Small intestine (tissue), 7 donors: ENCODE results near the gene RAB40C. TPM values are rescaled to one million over a fixed set of nuclear protein-coding genes. Genes with fewer than 3 reads are reported as not detected.

Experiments used
- DNase-seq, 2 donors: peaks; one replicate each; pipeline versions ENCODE4 v3.0.0 to v3.0.0-alpha.2; 2013
- FAIRE-seq: peaks from 2 replicates; lab custom pipeline; 2012; peaks lifted over from hg19 to GRCh38; lab: Jason Lieb, UNC
- H3K27ac ChIP-seq, 3 donors: one replicate each; pipeline ENCODE4 v1.5.1; 2013; ENCODE audit warnings: low read length in 2 of 3, mild to moderate bottlenecking in 2 of 3, control low read depth in 1 of 3, inconsistent platforms in 1 of 3, low read depth in 1 of 3, moderate library complexity in 1 of 3
- H3K27me3 ChIP-seq, 3 donors: one replicate each; pipeline ENCODE4 v1.6.1; 2013; ENCODE audit warnings: low read length in 3 of 3, inconsistent platforms in 1 of 3; ENCODE audit not compliant: control insufficient read depth in 3 of 3, insufficient read depth in 3 of 3
- H3K36me3 ChIP-seq, 3 donors: one replicate each; pipeline ENCODE4 v1.6.1; 2013; ENCODE audit warnings: low read length in 3 of 3, inconsistent platforms in 1 of 3, low read depth in 1 of 3, mild to moderate bottlenecking in 1 of 3, moderate library complexity in 1 of 3; ENCODE audit not compliant: control insufficient read depth in 3 of 3, insufficient read depth in 2 of 3
- H3K4me1 ChIP-seq, 3 donors: one replicate each; pipeline ENCODE4 v1.6.1; 2013; ENCODE audit warnings: low read length in 2 of 3, inconsistent platforms in 1 of 3, low read depth in 1 of 3, mild to moderate bottlenecking in 1 of 3, moderate library complexity in 1 of 3; ENCODE audit not compliant: control insufficient read depth in 3 of 3, insufficient read depth in 2 of 3
- H3K4me3 ChIP-seq, 3 donors: one replicate each; pipeline ENCODE4 v1.5.1; 2013; ENCODE audit warnings: low read length in 3 of 3, control low read depth in 1 of 3, inconsistent platforms in 1 of 3, low read depth in 1 of 3, mild to moderate bottlenecking in 1 of 3, moderate library complexity in 1 of 3
- H3K9me3 ChIP-seq, 2 donors: one replicate each; pipeline ENCODE4 v1.6.1; 2013; ENCODE audit warnings: low read depth in 1 of 2, low read length in 1 of 2; ENCODE audit not compliant: control insufficient read depth in 2 of 2, insufficient read depth in 1 of 2
- WGBS, 3 donors: extraction: QIAGEN DNeasy Blood & Tissue Kit; methylation state at CpG; one replicate each; pipeline ENCODE4 v1.1.7; 2013; 5-methylcytosine and 5-hydroxymethylcytosine counted together
- polyA plus RNA-seq, 4 donors: library from polyadenylated mRNA; stranded (reverse) in 3 of 4; unstranded in 1 of 4; fragments of 200-250 nt in 3 of 4; fragments of 120-200 nt in 1 of 4; gene quantifications; one replicate each; pipeline versions ENCODE4 v1.2.1 to v1.2.3, GENCODE V29; 2013
- donor health status: healthy with polysubstance abuse.
- donor health status: control.
- donor health status: control.
- donor health status: Bipolar disorder and iron deficiency.
- donor health status: healthy.

RAB40C gene
- polyA plus RNA-seq, 4 donors, result 28.9 to 49.0 (median 34.6) TPM

GRCh38 chr16:588889-589657, 793 bp upstream of the RAB40C start:
- FAIRE-seq, result no peak
- peak overlapping the region; percentile 54 to 90 (median 89) for H3K4me3 ChIP-seq
- 1% methylated on average over 71 to 107 of the region's 107 CpGs for WGBS, 3 donors

GRCh38 chr16:590188-590814, 435 bp downstream of the RAB40C start:
- Histone ChIP-seq H3K4me3 (peak overlapping the region; percentile 71 to 96 (median 91)), H3K4me1 (peaks cover 4 to 58% (median 16%) of the 10 kb centered on the region in 3 donors), H3K36me3 (peaks cover 0 to 37% (median 0%) of the 10 kb centered on the region in 3 donors), H3K9me3 (no peaks in the 10 kb centered on the region), H3K27me3 (peaks cover 0 to 11% (median 0%) of the 10 kb centered on the region in 3 donors), H3K27ac (peak overlapping the region; percentile 88 to 95 (median 89))
- 0 to 1% (median 1%) methylated on average over 56 to 71 of the region's 71 CpGs for WGBS, 3 donors
- DNase-seq (peak in 1 of 2 donors; percentile 77), FAIRE-seq (no peak)

More at GRCh38 chr16:588889-589657, 793 bp upstream of the RAB40C start:
- Histone ChIP-seq H3K27me3 (peaks cover 0 to 12% (median 0%) of the 10 kb centered on the region in 3 donors), H3K27ac (peak overlapping the region; percentile 98 to 99 (median 98)), H3K4me1 (peaks cover 4 to 49% (median 13%) of the 10 kb centered on the region in 3 donors), H3K9me3 (no peaks in the 10 kb centered on the region), H3K36me3 (peaks cover 0 to 26% (median 0%) of the 10 kb centered on the region in 3 donors)
- peak; percentile 96 to 99 for DNase-seq

- FAIRE-seq, result no peak
- whole genome bisulfite sequencing, 3 donors, result 15 to 38% (median 29%) methylated on average over 10 of the region's 10 CpGs
- H3K4me1 ChIP-seq, result peaks cover 4 to 56% (median 16%) of the 10 kb centered on the region in 3 donors
- H3K36me3 ChIP-seq, result peaks cover 0 to 39% (median 0%) of the 10 kb centered on the region in 3 donors
- peak overlapping the region; percentile 71 to 96 (median 91) for H3K4me3 ChIP-seq
- H3K27ac ChIP-seq, result peak overlapping the region; percentile 88 to 95 (median 89)
- H3K9me3 ChIP-seq, result no peaks in the 10 kb centered on the region
- H3K27me3 ChIP-seq, result peaks cover 0 to 8% (median 0%) of the 10 kb centered on the region in 3 donors
- DNase-seq, result no peak
Observed at GRCh38 chr16:590815-591200, 942 bp downstream of the RAB40C start.

- 16 to 66% (median 47%) methylated on average over 8 of the region's 8 CpGs for WGBS, 3 donors
- peak in 1 of 2 donors; percentile 41 for DNase-seq
- Histone ChIP-seq H3K36me3 (peaks cover 0 to 43% (median 0%) of the 10 kb centered on the region in 3 donors), H3K27ac (peak overlapping the region; percentile 88 to 95 (median 89)), H3K27me3 (peaks cover 0 to 4% (median 0%) of the 10 kb centered on the region in 3 donors), H3K4me1 (peaks cover 4 to 56% (median 16%) of the 10 kb centered on the region in 3 donors), H3K4me3 (peak overlapping the region in 2 of 3 donors; percentile 91 to 96), H3K9me3 (no peaks in the 10 kb centered on the region)
- no peak for FAIRE-seq
Observed at GRCh38 chr16:591231-591630, 1.4 kb downstream of the RAB40C start.

GRCh38 chr16:591892-592517, 2.1 kb downstream of the RAB40C start:
- peak overlapping the region; percentile 92 to 98 (median 94) for H3K27ac ChIP-seq
- H3K4me3 ChIP-seq, result peak overlapping the region in 1 of 3 donors; percentile 24
- H3K4me1 ChIP-seq, result peaks cover 4 to 53% (median 16%) of the 10 kb centered on the region in 3 donors
- WGBS, 3 donors, result 42 to 77% (median 64%) methylated on average over 15 of the region's 15 CpGs
- H3K36me3 ChIP-seq, result peaks cover 0 to 51% (median 0%) of the 10 kb centered on the region in 3 donors
- FAIRE-seq (no peak), DNase-seq (no peak)
- no peaks in the 10 kb centered on the region for H3K27me3 ChIP-seq
- H3K9me3 ChIP-seq, result no peaks in the 10 kb centered on the region

GRCh38 chr16:592518-593306, 2.8 kb downstream of the RAB40C start:
- peak overlapping the region; percentile 92 to 98 (median 94) for H3K27ac ChIP-seq
- H3K4me3 ChIP-seq, result peak overlapping the region in 1 of 3 donors; percentile 24
- DNase-seq (peak; percentile 65 to 82), FAIRE-seq (no peak)
- no peaks in the 10 kb centered on the region for H3K27me3 ChIP-seq
- no peaks in the 10 kb centered on the region for H3K9me3 ChIP-seq
- 48 to 69% (median 52%) methylated on average over 24 of the region's 24 CpGs for WGBS, 3 donors
- H3K4me1 ChIP-seq, result peaks cover 4 to 47% (median 16%) of the 10 kb centered on the region in 3 donors
- peaks cover 0 to 53% (median 0%) of the 10 kb centered on the region in 3 donors for H3K36me3 ChIP-seq

- DNase-seq (peak; percentile 93 to 96), FAIRE-seq (no peak)
- Histone ChIP-seq H3K27ac (peak overlapping the region; percentile 92 to 98 (median 94)), H3K4me3 (peak overlapping the region in 2 of 3 donors; percentile 1 to 31), H3K36me3 (peaks cover 0 to 50% (median 0%) of the 10 kb centered on the region in 3 donors), H3K4me1 (peaks cover 4 to 41% (median 16%) of the 10 kb centered on the region in 3 donors), H3K27me3 (no peaks in the 10 kb centered on the region), H3K9me3 (no peaks in the 10 kb centered on the region)
- 20 to 67% (median 39%) methylated on average over 9 of the region's 9 CpGs for WGBS, 3 donors
Observed at GRCh38 chr16:593406-593805, 3.5 kb downstream of the RAB40C start.
